GM12891 (cell line): ENCODE data around the gene HMCN2.

Source experiments
- POLR2A ChIP-seq: IDR thresholded peaks from 2 replicates; pipeline ENCODE4 v1.6.1; 2011; ENCODE audit warnings: low read depth, low read length, control low read depth
- POLR2AphosphoS5 ChIP-seq: IDR thresholded peaks from 2 replicates; pipeline ENCODE4 v1.6.1; 2011; ENCODE audit warnings: low read depth, low read length, control low read depth
- TAF1 ChIP-seq: IDR thresholded peaks from 2 replicates; pipeline ENCODE4 v1.6.1; 2011; ENCODE audit warnings: low read depth, low read length, control low read depth

DNA sequence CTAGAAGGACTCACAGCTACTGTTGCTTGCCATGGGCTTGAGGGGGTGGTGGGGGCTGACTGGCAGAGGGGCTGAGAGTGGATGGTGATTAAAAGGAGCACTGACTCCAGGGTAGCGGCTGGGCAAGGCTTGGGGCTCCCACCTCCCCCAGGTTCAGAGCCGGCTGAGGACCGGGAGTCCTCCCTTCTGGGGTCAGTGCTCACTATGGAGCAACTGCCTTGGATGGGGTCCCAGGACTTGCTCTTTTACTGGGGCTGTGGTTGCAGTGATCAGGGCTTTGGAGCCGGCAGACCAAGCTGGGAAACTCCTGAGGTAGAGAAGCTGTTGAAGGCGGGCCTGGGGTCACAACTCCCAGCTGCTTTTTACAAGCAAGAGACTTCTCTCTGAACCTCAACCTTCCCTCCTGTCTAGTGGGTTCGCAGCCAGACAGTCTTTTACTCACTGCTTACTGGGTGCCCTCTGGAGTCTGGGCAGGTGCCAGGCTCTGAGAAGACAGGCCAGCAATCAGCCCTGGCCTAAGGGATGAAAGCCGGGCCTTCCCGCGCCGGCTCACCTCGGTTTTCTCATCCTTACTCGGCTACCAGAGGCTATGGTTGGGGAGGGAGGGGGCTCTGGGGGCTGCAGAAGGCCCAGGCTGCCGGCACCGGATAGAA, 178.4 kb downstream of the HMCN2 start:
- TF ChIP-seq POLR2A (no peak), POLR2AphosphoS5 (no peak), TAF1 (no peak)
